ENCODE measurements around the gene ZBTB20.

- TF ChIP-seq CTCF (IDR thresholded peaks at IDR 0.05; ENCODE audit: borderline replicate concordance, extremely low read depth, low read length, poor library complexity, severe bottlenecking) (no peak), EZH2 (IDR thresholded peaks at IDR 0.05; ENCODE audit: borderline replicate concordance, low read depth, low read length, severe bottlenecking) (no peak)
These were observed 179.9 kb downstream of the ZBTB20 start for GRCh38 chr3:114967168-114967567.

All from DND-41 (cell line).